ENCODE measurements around the gene OLFML2A.

OLFML2A gene

DNA sequence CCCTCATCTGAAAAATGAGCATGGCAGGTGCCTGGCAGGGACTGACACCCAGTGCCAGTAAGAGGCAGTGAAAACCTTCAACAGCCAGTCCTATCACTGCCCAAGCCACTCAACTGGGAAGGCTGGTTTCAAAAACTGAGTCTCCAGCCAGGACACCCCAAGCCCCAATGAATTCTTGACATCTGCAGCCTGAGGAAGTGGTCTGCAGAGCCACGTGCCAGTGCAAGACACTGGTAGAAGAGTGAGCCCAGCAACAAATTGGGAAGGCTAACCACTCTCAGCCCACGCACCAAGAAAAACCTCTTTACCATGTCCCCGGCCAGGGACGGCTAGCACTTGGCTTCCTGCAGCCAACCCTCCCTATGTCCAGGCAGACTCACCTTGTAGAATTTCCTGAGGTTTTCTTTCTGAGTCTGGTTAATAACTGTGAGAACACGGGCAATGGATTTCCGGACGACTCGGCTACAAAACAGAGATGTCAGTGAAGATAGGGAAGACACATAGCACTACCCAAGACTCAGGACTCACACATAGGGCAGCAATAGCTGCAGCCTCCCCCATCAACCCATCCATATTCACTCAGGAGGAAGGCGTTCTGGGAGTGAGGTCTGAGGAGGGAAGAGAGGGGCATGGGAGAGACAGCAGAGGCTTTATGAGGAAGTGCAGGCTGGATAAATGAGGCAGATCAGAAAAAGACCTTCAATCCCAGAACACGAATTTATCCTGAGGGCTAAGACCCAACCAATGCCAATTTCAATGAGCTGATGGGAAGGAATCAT, 83.1 kb downstream of the OLFML2A start:
- H3K27ac ChIP-seq, result peak overlapping the region; percentile 99
- CTCF ChIA-PET, result interaction anchor here (2.6 kb wide), 1 partner anchor 88 kb away, joined by 16 read pairs; no protein-coding TSS in a partner anchor
- POLR2A ChIA-PET (ENCODE audit: low non-redundant PET), result interaction anchor here (0.6 kb wide), 1 partner anchor 446 kb away, joined by 3 read pairs; no protein-coding TSS in a partner anchor
- TF ChIP-seq, protein P1, sequence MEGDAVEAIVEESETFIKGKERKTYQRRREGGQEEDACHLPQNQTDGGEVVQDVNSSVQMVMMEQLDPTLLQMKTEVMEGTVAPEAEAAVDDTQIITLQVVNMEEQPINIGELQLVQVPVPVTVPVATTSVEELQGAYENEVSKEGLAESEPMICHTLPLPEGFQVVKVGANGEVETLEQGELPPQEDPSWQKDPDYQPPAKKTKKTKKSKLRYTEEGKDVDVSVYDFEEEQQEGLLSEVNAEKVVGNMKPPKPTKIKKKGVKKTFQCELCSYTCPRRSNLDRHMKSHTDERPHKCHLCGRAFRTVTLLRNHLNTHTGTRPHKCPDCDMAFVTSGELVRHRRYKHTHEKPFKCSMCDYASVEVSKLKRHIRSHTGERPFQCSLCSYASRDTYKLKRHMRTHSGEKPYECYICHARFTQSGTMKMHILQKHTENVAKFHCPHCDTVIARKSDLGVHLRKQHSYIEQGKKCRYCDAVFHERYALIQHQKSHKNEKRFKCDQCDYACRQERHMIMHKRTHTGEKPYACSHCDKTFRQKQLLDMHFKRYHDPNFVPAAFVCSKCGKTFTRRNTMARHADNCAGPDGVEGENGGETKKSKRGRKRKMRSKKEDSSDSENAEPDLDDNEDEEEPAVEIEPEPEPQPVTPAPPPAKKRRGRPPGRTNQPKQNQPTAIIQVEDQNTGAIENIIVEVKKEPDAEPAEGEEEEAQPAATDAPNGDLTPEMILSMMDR (conservative IDR thresholded peaks at IDR 0.05; ENCODE audit: low read depth), result no peak
- no peak for DNase-seq (ENCODE audit: low spot score)

DNA sequence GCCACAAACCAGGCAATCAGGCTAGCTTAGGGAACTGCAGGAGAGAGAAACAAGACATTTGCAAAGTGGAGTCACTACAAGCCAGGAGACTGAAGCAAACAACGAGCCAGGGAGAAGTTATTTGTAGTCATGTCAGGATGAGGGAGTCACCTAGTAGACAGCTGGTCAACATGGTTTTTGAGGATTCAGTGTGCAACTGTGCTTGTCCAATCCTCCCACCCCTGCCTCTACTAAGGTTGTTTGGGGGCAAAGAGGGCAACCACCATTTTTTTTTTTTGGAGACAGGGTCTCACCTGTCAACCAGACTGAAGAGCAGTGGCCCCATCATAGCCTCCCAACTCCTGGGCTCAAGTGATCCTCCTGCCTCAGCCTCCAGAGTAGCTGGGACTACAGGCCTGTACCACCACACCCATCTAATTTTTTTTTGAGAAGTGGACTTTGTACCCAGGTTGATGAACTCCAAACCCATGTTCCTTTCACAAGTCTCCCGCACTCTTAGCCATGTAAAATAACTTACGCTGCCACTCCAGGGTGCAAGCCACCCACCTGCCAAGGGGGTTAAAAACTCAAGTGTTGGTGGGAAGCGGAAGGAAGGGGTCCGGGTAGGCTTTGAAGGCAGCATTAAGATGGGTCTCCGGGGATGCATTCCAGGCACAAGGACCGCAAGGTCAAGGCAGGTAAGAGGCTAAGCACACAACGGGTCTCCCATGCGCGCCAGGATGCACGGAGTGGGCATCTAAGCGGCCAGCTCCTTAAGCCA, 83.8 kb downstream of the OLFML2A start:
- ChIA-PET POLR2A (ENCODE audit: low non-redundant PET) (interaction anchor here (0.6 to 1.7 kb wide), 6 partner anchors 9 to 447 kb away, joined by 3 to 5 read pairs (median 4); partner anchors contain the start of gene NR6A1), CTCF (interaction anchor here (0.6 to 2.9 kb wide), 4 partner anchors 8 to 89 kb away, joined by 3 to 27 read pairs (median 10); partner anchors contain the start of gene WDR38)
- no peak for DNase-seq (ENCODE audit: low spot score)
- TF ChIP-seq, protein P1 (conservative IDR thresholded peaks at IDR 0.05; ENCODE audit: low read depth), result no peak
- H3K27ac ChIP-seq, result peak overlapping the region; percentile 99

DNA sequence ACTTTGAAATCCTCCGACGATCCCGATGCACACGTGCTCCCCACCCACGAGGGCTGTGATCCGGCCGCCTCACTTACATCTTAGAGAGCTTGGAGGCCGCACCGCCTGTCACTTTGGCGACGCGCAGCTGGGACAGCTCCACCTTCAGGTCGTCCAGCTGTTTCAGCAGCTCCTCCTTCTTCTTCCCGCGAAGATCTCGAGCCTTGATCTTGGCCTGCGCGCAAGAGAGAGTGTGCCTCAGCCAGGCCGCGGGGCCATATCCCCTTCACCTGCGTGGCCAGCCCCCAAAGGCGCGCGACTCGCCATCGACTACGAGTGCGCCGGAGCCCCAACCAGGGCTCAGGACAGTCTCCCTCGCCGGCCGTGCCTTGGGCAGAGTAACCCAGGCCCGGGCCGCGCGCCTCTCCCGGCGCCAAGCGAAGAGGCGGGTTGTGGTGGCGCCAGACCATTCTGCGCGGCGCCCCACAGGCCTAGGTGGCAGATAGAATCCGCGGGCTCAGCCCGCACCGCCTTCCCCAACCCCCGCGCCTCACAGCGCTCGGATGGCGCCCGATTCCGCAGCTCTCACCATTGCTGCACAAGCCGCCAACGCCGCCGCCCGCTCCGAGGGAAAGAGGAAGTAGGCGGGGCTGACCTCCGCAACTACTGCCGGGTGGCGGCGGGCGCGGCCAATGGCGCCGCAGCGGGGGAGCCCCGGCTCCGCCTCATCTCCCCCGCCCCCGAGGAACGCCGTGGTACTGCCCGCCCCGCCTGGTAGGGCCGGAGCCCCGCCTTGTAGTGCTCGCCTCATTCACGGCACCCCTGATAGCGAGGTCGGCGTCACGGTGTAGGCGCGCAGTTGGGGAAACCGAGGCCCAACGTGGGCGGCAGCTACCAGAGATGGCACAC, 84.7 kb downstream of the OLFML2A start, which contains the start of the genes ARPC5L and RPL35:
ARPC5L (plus strand) TSS at position 789 of the 888 bp plus-strand sequence. CDS start 7,161 bp downstream, outside the sequence.
RPL35 (minus strand) TSS at position 616 of the 888 bp plus-strand sequence; CDS start at position 571, 45 bp downstream.
- CTCF ChIA-PET, result interaction anchor here (0.5 to 2.9 kb wide), 5 partner anchors 9 to 89 kb away, joined by 3 to 27 read pairs (median 4); partner anchors contain the start of gene WDR38
- H3K27ac ChIP-seq, result peak within 1 kb of the TSS; percentile 99
- TF ChIP-seq, protein P1 (conservative IDR thresholded peaks at IDR 0.05; ENCODE audit: low read depth), result peak; percentile 51
- DNase-seq (ENCODE audit: low spot score), result peak; percentile 100
- POLR2A ChIA-PET (ENCODE audit: low non-redundant PET), result interaction anchor here (0.6 to 1.7 kb wide), 8 partner anchors 9 to 91 kb away, joined by 3 to 14 read pairs (median 4); partner anchors contain the start of gene NR6A1

DNA sequence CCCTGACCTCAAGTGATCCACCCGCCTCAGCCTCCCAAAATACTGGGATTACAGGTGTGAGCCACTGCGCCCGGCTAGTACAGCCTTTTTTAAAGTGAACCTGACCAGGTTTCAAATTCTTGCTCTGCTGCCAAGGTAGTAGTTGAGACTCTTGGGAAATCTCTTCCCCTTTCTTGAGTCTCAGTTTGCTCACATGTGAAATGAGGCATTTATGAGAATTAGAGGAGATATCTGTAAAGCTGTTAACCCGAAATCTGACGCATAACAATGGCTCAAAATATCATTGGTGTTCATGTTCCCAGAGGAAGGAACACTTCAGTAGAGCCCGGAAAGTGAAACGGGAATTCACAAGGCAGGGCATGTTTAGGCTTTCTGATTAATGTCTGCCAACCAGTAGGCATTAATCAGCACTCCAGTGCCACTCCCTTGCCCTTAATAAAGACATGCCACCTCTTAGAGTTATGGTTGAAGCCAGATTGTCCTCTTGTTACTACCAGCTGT, 86.5 kb downstream of the OLFML2A start:
- ChIA-PET POLR2A (ENCODE audit: low non-redundant PET) (interaction anchor here (1.6 kb wide), 1 partner anchor 9 kb away, joined by 14 read pairs; no protein-coding TSS in a partner anchor), CTCF (interaction anchor here (0.6 to 2.9 kb wide), 6 partner anchors 10 to 280 kb away, joined by 3 to 27 read pairs (median 4); partner anchors contain the start of genes SCAI and WDR38)
- peak; percentile 94 for DNase-seq (ENCODE audit: low spot score)
- peak overlapping the region; percentile 99 for H3K27ac ChIP-seq
- TF ChIP-seq, protein P1 (conservative IDR thresholded peaks at IDR 0.05; ENCODE audit: low read depth), result no peak

Measured in RWPE1 (cell line).